ENCODE results near the gene CLNK. TPM values are rescaled to one million over a fixed set of nuclear protein-coding genes. Genes with fewer than 3 reads are reported as not detected.

The CLNK gene
- total RNA-seq, 1 experiment from 2014 or later, result not detected

DNA sequence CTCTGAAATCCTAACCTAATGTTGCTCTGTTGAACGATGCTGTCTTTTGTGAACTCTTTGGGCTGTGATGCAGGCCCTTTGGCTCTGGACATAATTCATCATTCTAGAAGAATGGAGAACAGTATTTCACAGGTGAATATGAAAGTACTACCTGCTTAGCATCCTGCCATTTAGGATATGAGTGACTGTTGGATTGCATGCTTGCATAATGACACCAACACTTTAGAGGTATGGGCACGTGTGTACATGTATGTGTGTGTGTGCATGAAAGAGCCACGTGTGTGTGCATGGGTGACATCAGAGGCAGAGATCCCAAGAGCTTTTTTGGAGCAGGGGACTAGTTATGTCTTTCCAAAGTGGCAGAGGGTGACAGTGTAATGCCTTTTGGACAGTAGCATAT, 157.1 kb downstream of the CLNK start:
- Histone ChIP-seq H3K4me1 (ENCODE audit: insufficient read depth, low read length) (no peaks in the 10 kb centered on the region), H3K9me3 (ENCODE audit: control insufficient read depth, low read depth, low read length) (no peaks in the 10 kb centered on the region), H3K27me3 (ENCODE audit: insufficient read depth, low read length) (no peaks in the 10 kb centered on the region), H3K4ac (ENCODE audit: low read depth, low read length) (no peak overlapping the region), H4K8ac (replicated peaks; ENCODE audit: insufficient read length, low read depth, low read length) (no peak overlapping the region), H3K14ac (ENCODE audit: insufficient read depth, low read length) (no peak overlapping the region), H2BK15ac (ENCODE audit: low read depth, low read length) (no peak overlapping the region), H2BK120ac (ENCODE audit: low read depth, low read length, poor library complexity, severe bottlenecking) (no peak overlapping the region), H3K56ac (ENCODE audit: insufficient read length, low read depth, low read length) (no peak overlapping the region), H3K18ac (ENCODE audit: insufficient read length, low read depth, low read length) (no peak overlapping the region), H3K79me1 (ENCODE audit: insufficient read depth, low read depth, low read length, poor library complexity, severe bottlenecking) (no peaks in the 10 kb centered on the region), H2AK5ac (ENCODE audit: insufficient read length, low read length) (no peak overlapping the region), H4K5ac (ENCODE audit: insufficient read length, low read depth, low read length) (no peak overlapping the region), H4K91ac (ENCODE audit: insufficient read length, low read depth, low read length) (no peak overlapping the region), H4K20me1 (ENCODE audit: control insufficient read depth, insufficient read depth, insufficient read length) (no peaks in the 10 kb centered on the region), H2BK5ac (ENCODE audit: insufficient read length, low read length) (no peak overlapping the region), H3T11ph (ENCODE audit: low read length) (no peak overlapping the region), H3K23me2 (ENCODE audit: insufficient read length, low read depth, low read length, poor library complexity, severe bottlenecking) (no peaks in the 10 kb centered on the region), H2BK20ac (ENCODE audit: low read depth, low read length, poor library complexity, severe bottlenecking) (no peak overlapping the region), H3K9ac (ENCODE audit: extremely low read depth, insufficient read length, low read length) (no peak overlapping the region), H2AFZ (ENCODE audit: low read length) (no peak overlapping the region), H3K27ac (ENCODE audit: insufficient read length, low read depth, low read length) (no peak overlapping the region), H2BK12ac (ENCODE audit: insufficient read length, low read depth, low read length) (no peak overlapping the region), H3K23ac (ENCODE audit: insufficient read length, low read depth, low read length) (no peak overlapping the region), H3K4me2 (ENCODE audit: insufficient read depth, insufficient read length, low read length) (no peak overlapping the region), H3K79me2 (ENCODE audit: insufficient read depth, low read length) (no peaks in the 10 kb centered on the region)
- Mint-ChIP-seq H3K4me3 (no peak overlapping the region), H3K27ac (no peak overlapping the region), H3K36me3 (ENCODE audit: insufficient read depth in 1 of 3, low read depth in 3 of 3) (no peaks in the 10 kb centered on the region), H3K9me3 (no peaks in the 10 kb centered on the region), H3K4me1 (peaks cover 9 to 10% of the 10 kb centered on the region in 2 experiments), H3K27me3 (ENCODE audit: low read depth) (no peaks in the 10 kb centered on the region)
- WGBS (ENCODE audit: extremely low coverage, insufficient read length, low lambda C conversion rate), result no CpG with 5 or more reads among the region's 3 CpGs
- DNase-seq, result no peak
- TF ChIP-seq, protein P1, sequence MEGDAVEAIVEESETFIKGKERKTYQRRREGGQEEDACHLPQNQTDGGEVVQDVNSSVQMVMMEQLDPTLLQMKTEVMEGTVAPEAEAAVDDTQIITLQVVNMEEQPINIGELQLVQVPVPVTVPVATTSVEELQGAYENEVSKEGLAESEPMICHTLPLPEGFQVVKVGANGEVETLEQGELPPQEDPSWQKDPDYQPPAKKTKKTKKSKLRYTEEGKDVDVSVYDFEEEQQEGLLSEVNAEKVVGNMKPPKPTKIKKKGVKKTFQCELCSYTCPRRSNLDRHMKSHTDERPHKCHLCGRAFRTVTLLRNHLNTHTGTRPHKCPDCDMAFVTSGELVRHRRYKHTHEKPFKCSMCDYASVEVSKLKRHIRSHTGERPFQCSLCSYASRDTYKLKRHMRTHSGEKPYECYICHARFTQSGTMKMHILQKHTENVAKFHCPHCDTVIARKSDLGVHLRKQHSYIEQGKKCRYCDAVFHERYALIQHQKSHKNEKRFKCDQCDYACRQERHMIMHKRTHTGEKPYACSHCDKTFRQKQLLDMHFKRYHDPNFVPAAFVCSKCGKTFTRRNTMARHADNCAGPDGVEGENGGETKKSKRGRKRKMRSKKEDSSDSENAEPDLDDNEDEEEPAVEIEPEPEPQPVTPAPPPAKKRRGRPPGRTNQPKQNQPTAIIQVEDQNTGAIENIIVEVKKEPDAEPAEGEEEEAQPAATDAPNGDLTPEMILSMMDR (conservative IDR thresholded peaks at IDR 0.05), result no peak

Data from H9 (cell line).